GM18508 (cell line): ENCODE data around the gene RPL27A.
"Not testable (repeated sequence)": the region's sequence is repeated elsewhere in the genome, so short reads cannot be mapped to it uniquely, and the experiment has no call there.

Source experiments
- ATAC-seq: cut with Tn5 transposase; IDR thresholded peaks from one replicate; pipeline ENCODE4 v1.9.1; 2021; ENCODE audit warnings: moderate number of reproducible peaks; ENCODE audit not compliant: insufficient read depth, unreplicated experiment

The RPL27A gene

GRCh38 chr11:8682303-8683114 is at the start of gene RPL27A, which contains the start of gene TRIM66:
RPL27A (plus strand) TSS chr11:8682792; CDS start chr11:8682814, 22 bp downstream.
TRIM66 (minus strand) TSS chr11:8682665; CDS start chr11:8672274, 10,391 bp downstream.
- ATAC-seq: peak; percentile 88

- ATAC-seq: no peak
These were observed 48.1 kb upstream of the RPL27A start for GRCh38 chr11:8634498-8634897.

- no peak for ATAC-seq
These were observed 46.5 kb upstream of the RPL27A start for GRCh38 chr11:8636127-8636526.

DNA sequence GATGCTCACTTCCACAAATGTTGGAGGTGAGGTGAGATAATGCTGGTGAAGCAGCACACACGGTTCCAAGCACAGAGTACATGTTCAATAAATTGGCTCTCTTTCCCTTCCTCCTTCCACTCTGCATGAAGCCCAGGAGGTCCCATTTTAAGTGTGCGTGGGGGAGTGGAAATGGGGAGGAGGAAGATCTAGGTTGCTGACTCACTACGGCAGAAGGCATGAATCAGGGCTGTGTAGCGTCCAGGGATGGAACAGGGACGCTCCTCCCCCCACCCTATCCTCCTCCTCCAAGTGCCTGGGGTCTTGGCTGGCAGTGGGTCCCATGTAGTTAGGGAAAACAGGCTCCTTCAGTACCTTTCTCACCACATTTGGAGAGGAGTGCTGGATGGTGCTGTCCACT is 44.3 kb upstream of the RPL27A start:
- no peak for ATAC-seq

- no peak for ATAC-seq
These were observed 42.9 kb upstream of the RPL27A start for GRCh38 chr11:8639655-8640054.

DNA sequence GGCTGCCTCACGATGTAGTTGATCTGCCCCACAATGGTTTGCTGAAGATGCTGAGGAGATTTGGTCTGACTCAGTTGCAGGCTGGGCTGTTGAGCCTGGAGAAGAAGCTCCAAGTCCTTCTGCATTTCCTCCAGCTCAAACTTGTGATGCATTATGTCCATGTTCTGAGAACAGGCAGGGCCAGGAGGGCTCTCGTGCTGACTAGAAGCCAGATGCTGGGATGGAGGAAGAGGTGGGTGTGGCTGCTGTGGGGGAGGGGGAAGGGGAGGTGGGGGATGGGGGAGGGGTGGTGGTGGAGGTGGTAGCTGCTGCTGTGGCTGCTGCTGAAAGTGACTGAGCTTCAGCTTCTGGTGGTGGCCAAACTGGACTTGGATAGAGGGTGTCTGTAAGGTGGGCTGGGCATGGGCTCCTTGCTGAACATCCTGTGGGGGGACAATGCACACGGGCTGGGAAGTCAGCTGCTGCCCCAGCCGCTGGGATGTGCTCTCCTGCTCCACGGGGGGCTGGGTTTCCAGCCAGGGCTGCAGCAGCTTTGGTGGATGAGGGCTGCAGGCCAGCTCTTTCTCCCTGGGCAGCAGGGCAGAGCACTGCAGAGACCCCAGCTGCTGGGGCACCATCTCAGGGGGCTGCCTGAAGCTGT is 42.2 kb upstream of the RPL27A start:
- ATAC-seq: no peak

DNA sequence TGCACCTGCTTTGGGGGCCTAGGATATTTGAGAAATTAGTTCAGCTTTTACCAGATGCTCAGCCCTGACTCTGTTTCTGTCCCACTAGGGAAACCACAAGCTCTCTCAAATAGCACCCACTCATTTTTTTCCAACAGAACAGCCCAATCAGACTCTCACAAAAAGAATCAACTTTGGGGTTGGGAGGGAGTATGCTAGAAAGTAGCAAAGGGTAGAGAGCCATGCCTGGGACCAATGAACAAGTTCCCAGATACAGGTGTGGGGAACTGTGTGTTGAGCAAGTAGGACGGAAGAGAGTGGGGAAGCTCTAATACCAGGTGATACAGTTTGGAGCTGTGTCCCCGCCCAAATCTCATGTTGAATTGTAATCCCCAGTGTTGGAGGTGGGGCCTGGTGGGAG is 41.3 kb upstream of the RPL27A start:
- no peak for ATAC-seq

DNA sequence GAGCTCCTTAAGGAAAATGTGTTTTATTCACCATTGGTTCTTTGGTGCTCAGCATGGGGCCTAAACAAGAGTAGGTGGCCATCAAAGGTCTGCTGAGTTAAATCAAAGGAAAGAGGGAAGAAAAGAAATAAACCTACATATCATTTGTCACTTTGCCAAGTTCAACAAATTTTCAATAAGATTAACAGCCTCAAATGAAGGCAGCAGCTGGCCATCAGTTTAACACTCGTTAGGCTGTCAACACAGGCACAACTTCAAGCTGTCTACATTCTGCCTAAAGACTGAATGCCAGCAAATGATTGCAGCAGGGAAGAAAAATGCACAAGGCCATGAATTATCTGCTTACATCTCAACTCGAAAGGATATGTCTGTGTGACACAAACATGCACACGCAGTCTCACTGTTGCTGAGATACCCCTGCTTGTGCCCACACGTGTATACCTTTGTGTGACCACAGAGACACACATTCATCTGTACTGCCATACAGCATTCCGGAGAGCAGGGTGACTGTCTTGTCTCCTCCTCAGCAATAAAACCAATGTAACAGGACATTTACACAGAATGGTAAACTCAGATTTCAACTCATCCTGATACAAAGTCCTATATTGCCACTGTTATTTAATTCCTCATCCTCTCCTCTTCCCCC is 40.3 kb upstream of the RPL27A start:
- ATAC-seq: no peak

- ATAC-seq: no peak
These were observed 35.7 kb upstream of the RPL27A start for GRCh38 chr11:8646873-8647272.

GRCh38 chr11:8649361-8649760 is 33.2 kb upstream of the RPL27A start:
- no peak for ATAC-seq

GRCh38 chr11:8650401-8650990 is 32.1 kb upstream of the RPL27A start:
- no peak for ATAC-seq

DNA sequence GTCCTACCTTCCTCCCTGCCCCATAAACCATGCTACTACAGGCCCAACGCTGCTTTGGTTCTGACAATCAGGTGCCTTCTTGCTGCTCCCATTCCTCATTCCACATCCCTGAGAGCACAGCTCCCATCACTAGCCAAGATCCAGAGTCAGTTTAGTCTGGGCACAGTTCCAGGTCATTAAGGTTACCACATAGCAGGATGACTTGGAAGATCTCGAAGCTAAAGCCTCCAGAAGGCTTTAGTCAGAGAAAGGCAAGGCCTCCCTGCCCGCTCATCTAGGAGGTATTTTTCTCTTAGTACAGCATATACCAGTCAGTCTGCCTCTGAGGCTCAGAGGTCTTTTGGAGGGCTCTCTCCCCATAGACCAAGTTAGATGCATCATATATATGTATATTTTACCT is 30.5 kb upstream of the RPL27A start:
- ATAC-seq: no peak

DNA sequence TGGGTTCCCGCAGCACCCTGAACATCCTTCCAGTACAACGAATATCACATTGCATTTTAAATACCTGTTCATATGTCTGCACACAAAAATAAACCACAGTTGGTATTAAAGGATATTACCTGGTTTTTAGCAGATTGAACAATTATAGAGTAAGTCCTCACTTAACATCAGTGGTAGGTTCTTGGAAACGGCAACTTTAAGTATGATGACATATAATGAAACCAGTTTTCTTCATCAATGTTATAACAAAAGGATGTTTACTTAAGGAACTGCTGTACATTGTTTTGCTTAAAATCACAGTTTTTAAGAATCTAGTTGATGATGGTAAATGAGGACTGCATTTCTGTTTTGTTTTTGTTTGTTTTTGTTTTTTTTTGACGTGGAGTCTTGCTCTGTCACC is 28.1 kb upstream of the RPL27A start:
- no peak for ATAC-seq

- no peak for ATAC-seq
These were observed 26.3 kb upstream of the RPL27A start for GRCh38 chr11:8656291-8656690.

DNA sequence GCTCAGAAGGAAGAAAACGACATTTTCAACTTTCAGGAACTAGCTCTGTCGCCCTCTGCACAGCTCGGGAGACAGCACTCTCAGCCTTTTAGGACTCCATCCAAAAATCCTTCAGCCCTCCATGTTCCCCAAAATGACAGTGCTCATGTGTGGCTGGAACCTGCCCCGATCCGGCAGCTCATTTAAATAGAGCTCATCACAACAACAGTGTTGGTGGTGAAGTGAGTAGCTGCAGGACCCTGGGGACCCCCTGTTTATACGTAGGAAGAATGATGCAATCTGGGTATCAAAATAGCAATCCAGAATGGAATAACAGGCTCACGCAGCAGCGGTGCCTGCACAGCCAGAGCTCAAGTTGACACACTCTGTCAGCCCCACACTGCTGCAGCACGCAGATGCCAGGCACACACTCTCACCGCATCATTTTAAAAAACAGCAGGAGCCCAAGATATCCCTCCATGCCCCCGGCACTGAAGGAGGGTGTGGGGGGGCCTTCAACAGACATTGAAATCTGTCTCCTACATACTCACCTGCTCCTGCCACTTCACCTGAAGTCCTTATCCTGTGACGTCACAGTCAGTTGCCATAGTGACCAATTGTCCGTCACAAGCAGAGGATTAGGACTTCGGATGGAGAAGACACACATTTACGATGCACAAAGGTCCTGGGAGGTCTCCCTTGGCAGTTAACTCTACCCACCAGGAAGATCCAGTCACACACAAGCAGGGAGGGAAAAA is 24.1 kb upstream of the RPL27A start:
- ATAC-seq: no peak

DNA sequence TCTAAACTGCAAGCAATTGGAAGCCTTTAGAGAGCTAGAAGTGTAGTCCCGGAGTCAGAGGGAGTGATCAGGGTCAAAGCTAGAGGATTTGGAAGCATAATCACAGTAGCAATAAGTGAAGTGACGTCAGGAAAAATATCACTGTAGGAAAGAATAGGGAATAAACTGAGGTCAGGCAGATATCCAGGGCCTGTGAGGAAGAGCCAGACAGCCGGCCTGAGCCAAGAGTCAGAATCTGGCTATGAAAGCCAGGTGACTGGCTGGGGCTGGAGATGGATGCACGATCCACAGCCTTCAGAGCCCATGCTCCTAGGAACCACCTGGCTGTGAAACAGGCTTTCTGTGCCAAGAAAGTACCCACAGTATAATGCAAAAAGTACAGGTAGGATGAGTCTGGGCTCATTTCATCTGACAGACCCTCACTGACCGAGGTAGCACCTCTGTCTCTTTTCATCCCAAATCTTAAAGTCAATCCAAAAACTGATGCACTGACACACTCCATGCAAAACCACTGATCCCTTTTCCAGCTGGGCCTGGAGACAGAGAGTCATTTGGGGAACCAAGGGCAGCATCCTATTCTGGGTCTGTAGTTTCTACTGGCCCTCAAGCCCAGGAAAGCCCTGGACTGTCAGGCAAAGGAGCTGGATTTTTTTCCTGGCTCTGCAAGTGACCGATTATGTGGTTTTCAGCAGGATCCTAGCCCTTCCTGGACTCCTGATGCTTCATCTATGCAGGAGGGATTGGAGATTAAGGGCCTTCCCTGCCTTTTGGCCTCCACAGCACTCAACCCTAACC is 21.4 kb upstream of the RPL27A start:
- no peak for ATAC-seq

GRCh38 chr11:8665222-8665621 is 17.4 kb upstream of the RPL27A start:
- no peak for ATAC-seq

- not testable (repeated sequence) for ATAC-seq
These were observed 12.5 kb upstream of the RPL27A start for GRCh38 chr11:8670081-8670480.

GRCh38 chr11:8671193-8671612 is 11.4 kb upstream of the RPL27A start:
- ATAC-seq: no peak
